Pancreas (tissue), 10 donors: ENCODE measurements around the gene ASXL3. TPM values are rescaled to one million over a fixed set of nuclear protein-coding genes. Genes with fewer than 3 reads are reported as not detected.

ENCODE experiments used
- ATAC-seq, 4 donors: fragments of 200-7000 bp; cut with Tn5 transposase; one replicate each; pipeline versions ENCODE4 v1.8.0 to v1.9.1; 2020; ENCODE audit warnings: mild to moderate bottlenecking in 4 of 4, moderate library complexity in 4 of 4
- DNase-seq, 6 donors: peaks; one replicate each; pipeline ENCODE4 v3.0.0-alpha.2; 2020
- FAIRE-seq: peaks from 2 replicates; lab custom pipeline; 2012; peaks lifted over from hg19 to GRCh38; lab: Jason Lieb, UNC
- H3K27ac ChIP-seq, 4 donors: fragments of 200-600 bp; sonication (generic); 1 replicate in 3 of 4; 2 replicates in 1 of 4; pipeline versions ENCODE4 v1.5.0 to v1.8.0; 2020
- H3K27me3 ChIP-seq, 4 donors: fragments of 200-600 bp; one replicate each; pipeline ENCODE4 v1.8.0; 2021
- H3K36me3 ChIP-seq, 3 donors: fragments of 200-600 bp; sonication (generic) in 1 of 3; one replicate each; pipeline versions ENCODE4 v1.5.0 to v1.8.0; 2020 to 2021
- H3K4me1 ChIP-seq, 3 donors: fragments of 200-600 bp; one replicate each; pipeline ENCODE4 v1.8.0; 2021
- H3K4me3 ChIP-seq, 4 donors: fragments of 200-600 bp; sonication (generic) in 2 of 4; one replicate each; pipeline versions ENCODE4 v1.5.0 to v1.8.0; 2020 to 2021
- H3K9me3 ChIP-seq, 4 donors: fragments of 200-600 bp; one replicate each; pipeline ENCODE4 v1.8.0; 2021
- CTCF ChIP-seq, 4 donors: fragments of 200-600 bp; sonication (generic) in 3 of 4; IDR thresholded peaks; one replicate each; pipeline versions ENCODE4 v1.5.0 to v1.8.0; 2021; ENCODE audit warnings: antibody characterized with exemption in 4 of 4
- WGBS, 2 donors: extraction: QIAGEN DNeasy Blood & Tissue Kit; methylation state at CpG; one replicate each; pipeline ENCODE4 v1.1.7; 2013; 5-methylcytosine and 5-hydroxymethylcytosine counted together
- intact Hi-C, 3 donors: fragments of 100-400 bp; cut with DNase I; formaldehyde crosslinking; loops; one replicate each; pipeline versions ENCODE4 v1.11.1 to v1.14.2; 2022
- polyA plus RNA-seq, 2 donors: library from polyadenylated mRNA; stranded (reverse); fragments of 200-250 nt; gene quantifications; one replicate each; pipeline ENCODE4 v1.2.3, GENCODE V29; 2013
- total RNA-seq, 6 donors: library from RNA; stranded (reverse); fragmentation: NEBNext Ultra II Directional in 4 of 6; extraction: Animal tissue kit (Norgen Biotek cat#: 25700) in 4 of 6; gene quantifications; one replicate each; pipeline versions ENCODE4 v1.2.1 to v1.2.4, GENCODE V29; 2021 to 2023
- donor health status: healthy with polysubstance abuse.
- donor health status: DM: no; HTN: no; CAD: no; lungs with moderate emphysema.
- donor health status: DM: no; HTN: no; CAD: no.
- donor health status: control.
- donor health status: control.
- donor health status: Bipolar disorder and iron deficiency.
- donor health status: DM: yes; HTN: yes; CAD: no.
- donor health status: DM: no; HTN: no; CAD: no.
- donor health status: DM: no; HTN: no; CAD: no.
- donor health status: DM: yes; HTN: yes; CAD: no.

ASXL3 gene
- total and polyA plus RNA-seq, 8 donors = 0.49 to 2.5 (median 1.6) TPM

- Histone ChIP-seq H3K4me1 (no peaks in the 10 kb centered on the region), H3K27ac (no peak overlapping the region), H3K4me3 (no peak overlapping the region), H3K27me3 (no peaks in the 10 kb centered on the region), H3K9me3 (no peaks in the 10 kb centered on the region), H3K36me3 (no peaks in the 10 kb centered on the region)
- no peak for TF ChIP-seq CTCF (IDR thresholded peaks at IDR 0.05)
- no peak for FAIRE-seq
- intact Hi-C loops = no loop called here
- no peak for ATAC-seq
- 54 to 71% methylated on average over 3 of the region's 3 CpGs for WGBS, 2 donors
- DNase-seq = no peak
These were observed 121.4 kb downstream of the ASXL3 start for GRCh38 chr18:33699372-33699771.

- DNase-seq (no peak), FAIRE-seq (no peak), ATAC-seq (no peak)
- no peaks in the 10 kb centered on the region for H3K36me3 ChIP-seq
- no peaks in the 10 kb centered on the region for H3K9me3 ChIP-seq
- 91 to 94% methylated on average over 3 of the region's 3 CpGs for WGBS, 2 donors
- no peaks in the 10 kb centered on the region for H3K27me3 ChIP-seq
- H3K27ac ChIP-seq = no peak overlapping the region
- intact Hi-C loops = no loop called here
- no peaks in the 10 kb centered on the region for H3K4me1 ChIP-seq
- H3K4me3 ChIP-seq = no peak overlapping the region
- TF ChIP-seq CTCF (IDR thresholded peaks at IDR 0.05) = no peak
These were observed 122.5 kb downstream of the ASXL3 start for GRCh38 chr18:33700513-33700976.

- no peak for TF ChIP-seq CTCF (IDR thresholded peaks at IDR 0.05)
- WGBS, 2 donors = 97% methylated on average over 1 of the region's 1 CpG
- Histone ChIP-seq H3K4me3 (no peak overlapping the region), H3K27ac (no peak overlapping the region), H3K36me3 (no peaks in the 10 kb centered on the region), H3K27me3 (no peaks in the 10 kb centered on the region), H3K4me1 (no peaks in the 10 kb centered on the region), H3K9me3 (no peaks in the 10 kb centered on the region)
- no peak for DNase-seq
- intact Hi-C loops = no loop called here
- no peak for ATAC-seq
- FAIRE-seq = no peak
These were observed 124.6 kb downstream of the ASXL3 start for GRCh38 chr18:33702625-33703024.

- no peak for TF ChIP-seq CTCF (IDR thresholded peaks at IDR 0.05)
- ATAC-seq = no peak
These were observed 128.4 kb downstream of the ASXL3 start for GRCh38 chr18:33706391-33706790.

GRCh38 chr18:33708876-33709275, 130.9 kb downstream of the ASXL3 start:
- 69 to 76% methylated on average over 1 of the region's 1 CpG for WGBS, 2 donors
- H3K4me1 ChIP-seq = no peaks in the 10 kb centered on the region
- no peak for DNase-seq
- no peak overlapping the region for H3K4me3 ChIP-seq
- no peak for FAIRE-seq
- intact Hi-C loops = no loop called here
- H3K36me3 ChIP-seq = no peaks in the 10 kb centered on the region
- no peaks in the 10 kb centered on the region for H3K9me3 ChIP-seq
- no peak overlapping the region for H3K27ac ChIP-seq
- no peaks in the 10 kb centered on the region for H3K27me3 ChIP-seq
- ATAC-seq = no peak
- TF ChIP-seq CTCF (IDR thresholded peaks at IDR 0.05) = no peak

More at GRCh38 chr18:33706391-33706790, 128.4 kb downstream of the ASXL3 start:
- Histone ChIP-seq H3K27ac (no peak overlapping the region), H3K9me3 (no peaks in the 10 kb centered on the region), H3K36me3 (no peaks in the 10 kb centered on the region), H3K27me3 (no peaks in the 10 kb centered on the region), H3K4me1 (no peaks in the 10 kb centered on the region), H3K4me3 (no peak overlapping the region)
- intact Hi-C loops = no loop called here
- WGBS, 2 donors = 27 to 33% methylated on average over 1 of the region's 1 CpG
- DNase-seq = no peak
- no peak for FAIRE-seq
